SH-SY5Y (cell line): ENCODE measurements around the gene GABRB3.

Experiments used
- GATA2 ChIP-seq: IDR thresholded peaks from 2 replicates; pipeline ENCODE4 v1.6.1; 2011; ENCODE audit warnings: mild to moderate bottlenecking, low read depth, low read length
- GATA3 ChIP-seq: IDR thresholded peaks from 2 replicates; pipeline ENCODE4 v1.6.1; 2011; ENCODE audit warnings: low read depth, mild to moderate bottlenecking, low read length, moderate library complexity

GRCh38 chr15:26691249-26691648 lies 81.6 kb downstream of the GABRB3 start:
- TF ChIP-seq GATA2 = no peak
- TF ChIP-seq GATA3 = no peak
